ENCODE measurements around the gene SPSB2. TPM values are rescaled to one million over a fixed set of nuclear protein-coding genes. Genes with fewer than 3 reads are reported as not detected.

SPSB2 gene, protein sequence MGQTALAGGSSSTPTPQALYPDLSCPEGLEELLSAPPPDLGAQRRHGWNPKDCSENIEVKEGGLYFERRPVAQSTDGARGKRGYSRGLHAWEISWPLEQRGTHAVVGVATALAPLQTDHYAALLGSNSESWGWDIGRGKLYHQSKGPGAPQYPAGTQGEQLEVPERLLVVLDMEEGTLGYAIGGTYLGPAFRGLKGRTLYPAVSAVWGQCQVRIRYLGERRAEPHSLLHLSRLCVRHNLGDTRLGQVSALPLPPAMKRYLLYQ
- total RNA-seq, result 1 to 10 TPM; 4.1 to 6.4 (median 5.7) TPM

DNA sequence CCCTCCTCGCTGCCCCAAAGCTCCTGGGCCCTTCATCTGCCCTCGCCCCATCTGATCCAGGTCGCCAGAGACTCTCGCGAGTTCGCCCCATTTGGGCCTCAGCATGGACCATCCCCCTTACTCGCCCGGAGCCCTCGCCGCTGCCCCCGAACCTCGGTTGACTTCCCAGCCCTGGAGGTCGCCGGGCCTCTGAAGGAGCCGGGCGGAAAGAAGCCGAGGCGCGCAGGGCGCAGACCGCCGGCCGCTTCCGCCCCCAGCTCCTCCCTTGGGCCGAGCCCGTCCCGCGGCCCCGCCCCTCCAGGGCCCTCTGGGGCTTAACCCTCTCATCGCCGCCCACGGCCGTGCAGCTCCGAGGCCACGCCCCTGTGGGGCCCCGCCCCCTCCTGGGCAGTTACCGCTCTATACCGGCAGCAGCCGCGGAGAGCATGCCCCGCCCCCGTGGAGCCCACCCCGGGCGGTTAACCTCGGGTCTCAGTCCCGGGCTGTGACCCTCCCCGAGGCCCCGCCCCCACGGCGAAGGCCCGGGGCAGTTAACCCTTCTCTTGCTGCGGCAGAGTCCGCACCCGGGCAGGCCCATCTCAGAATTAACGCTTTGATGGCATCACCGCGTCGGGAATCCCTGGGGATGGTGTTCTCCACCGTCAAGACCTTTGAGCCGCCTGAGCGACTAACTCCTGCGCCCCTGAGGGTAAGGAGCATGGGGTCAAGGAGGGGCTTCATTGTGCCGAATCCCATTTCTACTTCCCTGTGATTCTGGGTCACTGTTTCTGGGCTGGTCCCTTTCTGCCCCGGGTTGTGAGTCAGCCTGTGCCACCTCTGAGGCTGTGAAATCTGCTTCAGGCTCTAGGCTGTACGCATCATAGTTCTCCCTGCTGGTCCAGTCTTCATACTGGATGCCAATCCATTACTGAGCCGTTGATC, at the start of gene SPSB2:
Gene SPSB2, minus strand, starts transcription at position 210 of the 921 bp plus-strand sequence. CDS start 402 bp downstream, outside the sequence.
- TF ChIP-seq, protein P1, sequence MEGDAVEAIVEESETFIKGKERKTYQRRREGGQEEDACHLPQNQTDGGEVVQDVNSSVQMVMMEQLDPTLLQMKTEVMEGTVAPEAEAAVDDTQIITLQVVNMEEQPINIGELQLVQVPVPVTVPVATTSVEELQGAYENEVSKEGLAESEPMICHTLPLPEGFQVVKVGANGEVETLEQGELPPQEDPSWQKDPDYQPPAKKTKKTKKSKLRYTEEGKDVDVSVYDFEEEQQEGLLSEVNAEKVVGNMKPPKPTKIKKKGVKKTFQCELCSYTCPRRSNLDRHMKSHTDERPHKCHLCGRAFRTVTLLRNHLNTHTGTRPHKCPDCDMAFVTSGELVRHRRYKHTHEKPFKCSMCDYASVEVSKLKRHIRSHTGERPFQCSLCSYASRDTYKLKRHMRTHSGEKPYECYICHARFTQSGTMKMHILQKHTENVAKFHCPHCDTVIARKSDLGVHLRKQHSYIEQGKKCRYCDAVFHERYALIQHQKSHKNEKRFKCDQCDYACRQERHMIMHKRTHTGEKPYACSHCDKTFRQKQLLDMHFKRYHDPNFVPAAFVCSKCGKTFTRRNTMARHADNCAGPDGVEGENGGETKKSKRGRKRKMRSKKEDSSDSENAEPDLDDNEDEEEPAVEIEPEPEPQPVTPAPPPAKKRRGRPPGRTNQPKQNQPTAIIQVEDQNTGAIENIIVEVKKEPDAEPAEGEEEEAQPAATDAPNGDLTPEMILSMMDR (IDR thresholded peaks at IDR 0.05; ENCODE audit: low read depth), result no peak

DNA sequence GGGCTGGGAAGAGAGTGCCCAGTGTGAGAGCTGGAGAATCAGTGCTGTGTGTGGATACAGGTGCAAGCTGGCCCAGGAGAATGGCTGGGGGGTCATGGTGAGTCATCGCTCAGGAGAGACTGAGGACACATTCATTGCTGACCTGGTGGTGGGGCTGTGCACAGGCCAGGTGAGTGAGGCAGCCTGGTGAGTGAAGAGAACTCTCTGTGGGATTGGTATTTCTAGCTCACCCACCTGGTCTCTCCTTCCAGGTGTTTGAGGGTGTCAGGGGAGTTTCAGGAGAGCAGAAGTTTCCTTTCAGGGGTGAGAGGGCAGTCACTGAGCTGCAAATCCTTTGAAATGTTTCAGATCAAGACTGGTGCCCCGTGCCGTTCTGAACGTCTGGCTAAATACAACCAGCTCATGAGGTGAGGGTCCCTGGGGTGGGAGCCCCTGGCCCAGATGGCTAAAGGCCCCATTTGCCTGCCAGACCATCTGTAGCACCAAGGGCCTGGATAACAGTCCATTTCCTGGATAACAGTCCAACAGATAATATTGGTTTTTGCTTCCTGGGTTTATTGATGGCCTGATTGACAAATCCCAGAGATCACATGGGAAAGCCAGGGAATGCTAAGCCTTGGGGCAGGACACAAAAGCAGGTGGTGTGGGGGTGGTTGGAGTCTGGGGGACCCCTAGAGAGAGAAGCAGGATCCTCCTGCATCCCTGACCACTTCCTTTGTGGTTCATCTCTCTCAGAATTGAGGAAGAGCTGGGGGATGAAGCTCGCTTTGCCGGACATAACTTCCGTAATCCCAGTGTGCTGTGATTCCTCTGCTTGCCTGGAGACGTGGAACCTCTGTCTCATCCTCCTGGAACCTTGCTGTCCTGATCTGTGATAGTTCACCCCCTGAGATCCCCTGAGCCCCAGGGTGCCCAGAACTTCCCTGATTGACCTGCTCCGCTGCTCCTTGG, 49.2 kb upstream of the SPSB2 start:
- TF ChIP-seq, protein P1 (IDR thresholded peaks at IDR 0.05; ENCODE audit: low read depth), result no peak

DNA sequence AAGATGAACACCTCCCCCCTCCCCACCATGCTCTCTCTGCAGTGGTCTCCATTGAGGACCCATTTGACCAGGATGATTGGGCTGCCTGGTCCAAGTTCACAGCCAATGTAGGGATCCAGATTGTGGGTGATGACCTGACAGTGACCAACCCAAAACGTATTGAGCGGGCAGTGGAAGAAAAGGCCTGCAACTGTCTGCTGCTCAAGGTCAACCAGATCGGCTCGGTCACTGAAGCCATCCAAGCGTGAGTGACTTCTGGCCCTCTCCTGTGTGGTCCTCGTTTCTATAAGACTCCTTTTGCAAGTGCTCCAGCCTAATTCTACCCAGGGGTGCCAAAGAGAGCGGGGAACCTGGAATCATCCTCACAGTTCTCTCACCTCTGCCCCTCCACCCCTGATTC, 48.4 kb upstream of the SPSB2 start:
- TF ChIP-seq, protein P1 (IDR thresholded peaks at IDR 0.05; ENCODE audit: low read depth), result no peak

DNA sequence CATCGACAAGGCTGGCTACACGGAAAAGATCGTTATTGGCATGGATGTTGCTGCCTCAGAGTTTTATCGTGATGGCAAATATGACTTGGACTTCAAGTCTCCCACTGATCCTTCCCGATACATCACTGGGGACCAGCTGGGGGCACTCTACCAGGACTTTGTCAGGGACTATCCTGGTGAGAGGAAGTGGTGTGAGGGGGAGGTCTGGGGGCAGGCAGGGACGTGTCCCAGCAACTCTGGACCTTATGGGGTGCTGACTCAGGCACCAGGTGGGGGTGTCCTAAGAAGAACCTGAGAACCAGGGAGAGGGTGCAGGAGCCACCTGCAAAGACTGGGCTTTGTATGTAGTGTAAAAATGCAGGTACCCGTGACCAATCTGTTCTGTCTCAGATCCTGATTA, 46.5 kb upstream of the SPSB2 start:
- TF ChIP-seq, protein P1 (IDR thresholded peaks at IDR 0.05; ENCODE audit: low read depth), result no peak

DNA sequence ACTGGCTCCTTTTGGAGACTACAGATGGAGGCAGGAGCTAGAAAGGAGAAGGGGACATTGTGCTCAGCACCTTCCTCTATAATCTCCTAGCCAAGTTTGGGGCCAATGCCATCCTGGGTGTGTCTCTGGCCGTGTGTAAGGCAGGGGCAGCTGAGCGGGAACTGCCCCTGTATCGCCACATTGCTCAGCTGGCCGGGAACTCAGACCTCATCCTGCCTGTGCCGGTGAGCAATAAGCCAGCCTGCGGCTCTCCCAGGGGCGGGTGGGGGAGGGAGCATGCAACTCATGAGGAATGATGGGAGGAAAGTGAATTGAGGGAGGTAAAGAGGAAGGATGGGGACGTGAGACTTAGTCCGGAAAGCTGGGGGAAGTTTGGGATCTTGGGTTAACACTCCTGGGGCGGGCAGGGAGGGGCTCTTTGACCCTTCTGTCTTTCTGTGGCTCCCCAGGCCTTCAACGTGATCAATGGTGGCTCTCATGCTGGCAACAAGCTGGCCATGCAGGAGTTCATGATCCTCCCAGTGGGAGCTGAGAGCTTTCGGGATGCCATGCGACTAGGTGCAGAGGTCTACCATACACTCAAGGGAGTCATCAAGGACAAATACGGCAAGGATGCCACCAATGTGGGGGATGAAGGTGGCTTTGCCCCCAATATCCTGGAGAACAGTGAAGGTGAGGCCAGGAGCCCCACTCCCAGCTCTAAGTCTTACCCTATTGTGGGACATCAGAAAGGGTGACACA, 44.6 kb upstream of the SPSB2 start:
- TF ChIP-seq, protein P1 (IDR thresholded peaks at IDR 0.05; ENCODE audit: low read depth), result no peak

DNA sequence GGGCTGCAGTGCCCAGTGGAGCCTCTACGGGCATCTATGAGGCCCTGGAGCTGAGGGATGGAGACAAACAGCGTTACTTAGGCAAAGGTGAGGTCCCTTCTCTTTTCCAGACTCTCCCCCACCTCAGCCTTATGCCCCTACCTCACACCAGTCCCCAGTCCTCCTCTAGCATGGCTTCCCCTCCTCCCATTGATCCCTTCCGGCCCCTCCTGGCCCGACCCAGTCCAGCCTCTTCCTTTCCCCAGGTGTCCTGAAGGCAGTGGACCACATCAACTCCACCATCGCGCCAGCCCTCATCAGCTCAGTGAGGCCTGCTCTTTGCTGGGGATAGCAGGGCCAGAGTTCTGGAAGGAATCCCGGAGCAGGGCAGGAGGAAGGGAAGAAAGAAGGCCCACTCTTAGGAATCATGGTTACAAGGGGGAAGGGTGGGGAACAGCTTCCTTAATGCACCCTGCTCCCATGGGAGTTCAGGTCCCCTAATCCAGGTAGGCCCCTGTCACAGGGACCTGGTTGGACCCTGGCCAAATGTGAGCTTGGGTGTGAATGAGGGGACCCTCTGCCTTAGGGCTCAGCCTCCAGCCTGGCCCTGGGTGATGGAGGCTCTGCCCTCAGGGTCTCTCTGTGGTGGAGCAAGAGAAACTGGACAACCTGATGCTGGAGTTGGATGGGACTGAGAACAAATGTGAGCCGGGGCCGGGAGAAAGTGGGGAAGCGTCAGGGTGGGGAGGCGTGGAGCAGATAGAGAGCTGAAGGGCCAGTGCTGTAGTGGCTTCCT, 43.5 kb upstream of the SPSB2 start:
- TF ChIP-seq, protein P1 (IDR thresholded peaks at IDR 0.05; ENCODE audit: low read depth), result no peak
